CD4-positive, alpha-beta memory T cell (primary cell): ENCODE results near the gene LHX4. TPM values are rescaled to one million over a fixed set of nuclear protein-coding genes. Genes with fewer than 3 reads are reported as not detected.
A peak's percentile ranks its signal among the peaks of the same experiment; 100 is the strongest.

Source experiments
- CTCF ChIA-PET: fragments of 350-600 bp; sonication (Branson Sonifier 250); formaldehyde crosslinking; loops from one replicate; lab custom pipeline; 2021; ENCODE audit warnings: inconsistent platforms; ENCODE audit not compliant: partially characterized antibody; lab: Charles Lee
- POLR2A ChIA-PET: fragments of 350-600 bp; sonication (Branson Sonifier 250); formaldehyde crosslinking; loops from one replicate; lab custom pipeline; 2021; ENCODE audit not compliant: partially characterized antibody; lab: Charles Lee
- DNase-seq, 5 donors: peaks; one replicate each; pipeline versions ENCODE4 v3.0.0 to v3.0.0-alpha.2; 2020 to 2022; ENCODE audit warnings: mixed read lengths in 1 of 5
- H3K27ac ChIP-seq: one replicate; pipeline ENCODE4 v1.7.0; 2013; ENCODE audit warnings: low read depth, low read length
- H3K27me3 ChIP-seq: 2 replicates; pipeline ENCODE4 v1.7.0; 2013; ENCODE audit warnings: mild to moderate bottlenecking, low read length, moderate library complexity; ENCODE audit not compliant: insufficient read depth
- H3K36me3 ChIP-seq: 2 replicates; pipeline ENCODE4 v1.7.0; 2013; ENCODE audit warnings: mild to moderate bottlenecking, low read length, moderate library complexity; ENCODE audit not compliant: insufficient read depth
- H3K4me1 ChIP-seq: 2 replicates; pipeline ENCODE4 v1.7.0; 2013; ENCODE audit warnings: mild to moderate bottlenecking, low read length, moderate library complexity; ENCODE audit not compliant: insufficient read depth
- H3K4me3 ChIP-seq, 2 donors: one replicate each; pipeline ENCODE4 v1.7.0; 2013; ENCODE audit warnings: low read length in 2 of 2, mild to moderate bottlenecking in 1 of 2
- H3K9me3 ChIP-seq, 2 donors: one replicate each; pipeline ENCODE4 v1.7.0; 2013; ENCODE audit warnings: low read length in 2 of 2, control low read depth in 1 of 2; ENCODE audit not compliant: control insufficient read depth in 1 of 2
- H3K27ac Mint-ChIP-seq, 7 donors: one replicate each; pipeline ENCODE4 v1.8.0; 2020 to 2021; ENCODE audit warnings: mixed read lengths in 7 of 7, mild to moderate bottlenecking in 6 of 7, inconsistent platforms in 3 of 7, moderate library complexity in 3 of 7
- H3K27me3 Mint-ChIP-seq, 2 donors: one replicate each; pipeline ENCODE4 v1.8.0; 2020 to 2021; ENCODE audit warnings: mixed read lengths in 2 of 2
- H3K36me3 Mint-ChIP-seq, 2 donors: one replicate each; pipeline ENCODE4 v1.8.0; 2020 to 2021; ENCODE audit warnings: mixed read lengths in 2 of 2, inconsistent platforms in 1 of 2, mild to moderate bottlenecking in 1 of 2
- H3K4me1 Mint-ChIP-seq, 4 donors: one replicate each; pipeline ENCODE4 v1.8.0; 2020 to 2021; ENCODE audit warnings: mixed read lengths in 4 of 4, mild to moderate bottlenecking in 1 of 4
- H3K4me3 Mint-ChIP-seq, 8 donors: one replicate each; pipeline ENCODE4 v1.8.0; 2020 to 2021; ENCODE audit warnings: mixed read lengths in 8 of 8, mild to moderate bottlenecking in 7 of 8, moderate library complexity in 6 of 8, inconsistent platforms in 3 of 8
- H3K9me3 Mint-ChIP-seq, 8 donors: one replicate each; pipeline ENCODE4 v1.8.0; 2020 to 2021; ENCODE audit warnings: mixed read lengths in 8 of 8, mild to moderate bottlenecking in 5 of 8, inconsistent platforms in 3 of 8, moderate library complexity in 1 of 8
- intact Hi-C: fragments of 100-400 bp; cut with micrococcal nuclease; formaldehyde crosslinking; loops from one replicate; pipeline ENCODE4 v1.15.1; 2023
- polyA plus RNA-seq, 2 donors: library from polyadenylated mRNA; unstranded; fragments of 300-500 nt; fragmentation: Illumina TruSeq; gene quantifications; one replicate each; pipeline ENCODE4 v1.2.3, GENCODE V29; 2021
- total RNA-seq, 2 experiments: library from RNA; stranded (reverse); gene quantifications; one replicate each; pipeline ENCODE4 v1.2.3, GENCODE V29; 2021

LHX4 gene
- total and polyA plus RNA-seq, 4 experiments from 2014 or later: 0.25 TPM; not detected in 3

DNA sequence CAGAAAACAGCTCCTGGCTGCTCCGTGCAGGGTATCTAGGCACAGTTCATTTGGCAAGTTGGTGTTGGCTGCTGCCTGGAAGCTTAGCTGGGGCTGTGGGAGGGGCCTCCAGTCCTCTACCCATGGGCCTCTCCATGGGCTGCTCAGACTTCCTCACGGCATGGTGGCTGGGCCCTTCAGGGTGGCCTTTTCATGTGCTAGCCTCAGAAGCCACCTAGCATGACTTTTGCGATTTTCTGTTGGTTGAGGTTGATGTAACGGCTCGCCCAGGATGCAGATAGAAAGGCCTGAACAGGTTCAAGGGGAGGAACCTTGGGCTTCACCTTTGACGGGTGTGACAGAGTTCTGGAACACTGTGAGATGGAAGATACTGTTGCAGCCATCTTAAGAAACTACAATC lies 25.8 kb upstream of the LHX4 start:
- H3K36me3 ChIP-seq: no peaks in the 10 kb centered on the region
- no peak overlapping the region for H3K27ac ChIP-seq
- no peaks in the 10 kb centered on the region for H3K9me3 ChIP-seq
- H3K9me3 Mint-ChIP-seq: peaks cover 0 to 2% (median 0%) of the 10 kb centered on the region in 8 donors
- H3K27me3 Mint-ChIP-seq: no peaks in the 10 kb centered on the region
- DNase-seq: no peak
- intact Hi-C loops: no loop called here
- H3K27me3 ChIP-seq: no peaks in the 10 kb centered on the region
- H3K4me1 ChIP-seq: no peaks in the 10 kb centered on the region
- no peaks in the 10 kb centered on the region for H3K4me1 Mint-ChIP-seq
- no peak overlapping the region for H3K4me3 Mint-ChIP-seq
- POLR2A ChIA-PET: no interaction called here
- H3K36me3 Mint-ChIP-seq: no peaks in the 10 kb centered on the region
- CTCF ChIA-PET: no interaction called here
- no peak overlapping the region for H3K4me3 ChIP-seq
- no peak overlapping the region for H3K27ac Mint-ChIP-seq

DNA sequence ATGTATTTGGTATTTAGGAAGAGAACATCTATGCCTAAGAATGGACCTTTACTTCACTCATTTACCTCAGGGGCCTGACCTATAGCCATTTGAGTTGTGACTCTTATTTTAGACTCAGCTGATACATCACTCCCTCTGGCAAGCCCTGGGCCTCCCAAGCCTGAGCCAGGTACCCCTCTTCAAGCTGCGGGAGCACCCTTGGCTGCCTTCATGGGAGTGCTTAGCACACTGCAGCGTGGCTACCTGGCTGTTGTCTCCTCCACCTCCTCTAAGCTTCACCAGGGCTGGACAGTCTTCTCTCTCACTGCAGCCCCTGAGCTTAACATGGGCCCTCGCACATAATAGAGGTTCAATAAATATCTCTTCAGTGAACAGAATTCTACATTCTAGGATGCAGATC lies 23.5 kb upstream of the LHX4 start:
- intact Hi-C loops: no loop called here
- Mint-ChIP-seq H3K27me3 (peaks cover 0 to 5% of the 10 kb centered on the region in 2 donors), H3K9me3 (peaks cover 0 to 2% (median 0%) of the 10 kb centered on the region in 8 donors), H3K4me1 (no peaks in the 10 kb centered on the region), H3K27ac (peak overlapping the region in 1 of 7 donors; percentile 55), H3K36me3 (no peaks in the 10 kb centered on the region), H3K4me3 (no peak overlapping the region)
- no peaks in the 10 kb centered on the region for H3K4me1 ChIP-seq
- H3K27me3 ChIP-seq: no peaks in the 10 kb centered on the region
- H3K4me3 ChIP-seq: no peak overlapping the region
- DNase-seq: no peak
- POLR2A ChIA-PET: no interaction called here
- CTCF ChIA-PET: interaction anchor here (0.8 to 1.1 kb wide), 2 partner anchors 28 to 395 kb away, joined by 3 read pairs; no protein-coding TSS in a partner anchor
- H3K9me3 ChIP-seq: no peaks in the 10 kb centered on the region
- H3K36me3 ChIP-seq: no peaks in the 10 kb centered on the region
- H3K27ac ChIP-seq: no peak overlapping the region

DNA sequence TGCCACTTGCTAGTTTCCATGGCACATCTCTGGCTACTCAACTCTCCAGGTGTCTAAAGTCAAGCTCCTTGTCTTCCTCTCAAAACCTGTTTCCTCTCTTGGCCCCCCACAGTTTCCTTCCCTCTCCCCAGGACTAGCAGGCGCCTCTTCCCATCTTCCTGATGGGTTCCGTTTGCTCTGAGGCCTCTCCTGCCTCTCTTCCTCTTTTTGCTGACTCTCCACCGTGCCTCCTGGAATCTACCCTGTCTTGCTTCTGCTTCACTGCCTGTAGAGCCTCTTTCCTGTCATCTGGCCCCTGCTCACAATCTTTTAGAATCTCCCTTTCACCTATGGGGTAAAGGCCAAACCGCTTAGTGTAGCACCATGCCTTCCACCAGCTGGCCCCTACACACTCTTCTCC lies 21.8 kb upstream of the LHX4 start:
- H3K27me3 Mint-ChIP-seq: peaks cover 3 to 8% of the 10 kb centered on the region in 2 donors
- H3K27ac ChIP-seq: no peak overlapping the region
- no peak for DNase-seq

GRCh38 chr1:180210008-180210620 lies 19.9 kb upstream of the LHX4 start:
- intact Hi-C loops: no loop called here
- H3K27me3 Mint-ChIP-seq: peaks cover 3 to 8% of the 10 kb centered on the region in 2 donors
- H3K36me3 Mint-ChIP-seq: no peaks in the 10 kb centered on the region
- POLR2A ChIA-PET: no interaction called here
- no peaks in the 10 kb centered on the region for H3K27me3 ChIP-seq
- H3K4me3 Mint-ChIP-seq: no peak overlapping the region
- peaks cover 0 to 2% (median 0%) of the 10 kb centered on the region in 8 donors for H3K9me3 Mint-ChIP-seq
- H3K4me1 ChIP-seq: peaks cover 8% of the 10 kb centered on the region
- H3K27ac Mint-ChIP-seq: no peak overlapping the region
- H3K36me3 ChIP-seq: no peaks in the 10 kb centered on the region
- no peak for DNase-seq
- no peak overlapping the region for H3K27ac ChIP-seq
- H3K4me3 ChIP-seq: no peak overlapping the region
- peaks cover 7 to 11% (median 10%) of the 10 kb centered on the region in 4 donors for H3K4me1 Mint-ChIP-seq
- H3K9me3 ChIP-seq: no peaks in the 10 kb centered on the region
- CTCF ChIA-PET: no interaction called here

More for the DNA sequence above, 21.8 kb upstream of the LHX4 start:
- no peak overlapping the region for H3K4me3 ChIP-seq
- Mint-ChIP-seq H3K36me3 (no peaks in the 10 kb centered on the region), H3K4me1 (peaks cover under 1 to 3% (median 1%) of the 10 kb centered on the region in 4 donors), H3K9me3 (peaks cover 0 to 2% (median 0%) of the 10 kb centered on the region in 8 donors), H3K27ac (peak overlapping the region in 1 of 7 donors; percentile 11), H3K4me3 (no peak overlapping the region)
- intact Hi-C loops: no loop called here
- H3K27me3 ChIP-seq: no peaks in the 10 kb centered on the region
- no peaks in the 10 kb centered on the region for H3K9me3 ChIP-seq
- POLR2A ChIA-PET: no interaction called here
- CTCF ChIA-PET: no interaction called here
- no peaks in the 10 kb centered on the region for H3K36me3 ChIP-seq
- H3K4me1 ChIP-seq: peaks cover under 1% of the 10 kb centered on the region

GRCh38 chr1:180211156-180211859 lies 18.8 kb upstream of the LHX4 start:
- no peaks in the 10 kb centered on the region for H3K36me3 ChIP-seq
- peaks cover 3 to 8% of the 10 kb centered on the region in 2 donors for H3K27me3 Mint-ChIP-seq
- H3K4me1 Mint-ChIP-seq: peaks cover 7 to 11% (median 10%) of the 10 kb centered on the region in 4 donors
- ChIA-PET CTCF (no interaction called here), POLR2A (no interaction called here)
- no peaks in the 10 kb centered on the region for H3K27me3 ChIP-seq
- H3K4me3 Mint-ChIP-seq: no peak overlapping the region
- H3K4me1 ChIP-seq: peaks cover 8% of the 10 kb centered on the region
- no peak overlapping the region for H3K27ac ChIP-seq
- H3K9me3 Mint-ChIP-seq: peaks cover 0 to 2% (median 0%) of the 10 kb centered on the region in 8 donors
- no peak overlapping the region for H3K4me3 ChIP-seq
- no peaks in the 10 kb centered on the region for H3K36me3 Mint-ChIP-seq
- intact Hi-C loops: no loop called here
- no peaks in the 10 kb centered on the region for H3K9me3 ChIP-seq
- H3K27ac Mint-ChIP-seq: no peak overlapping the region
- DNase-seq: no peak

GRCh38 chr1:180211860-180212229 lies 18.2 kb upstream of the LHX4 start:
- no peak for DNase-seq
- H3K27me3 ChIP-seq: no peaks in the 10 kb centered on the region
- H3K27me3 Mint-ChIP-seq: peaks cover 3 to 8% of the 10 kb centered on the region in 2 donors
- H3K36me3 ChIP-seq: no peaks in the 10 kb centered on the region
- no peak overlapping the region for H3K4me3 ChIP-seq
- no peaks in the 10 kb centered on the region for H3K9me3 ChIP-seq
- H3K4me1 ChIP-seq: peaks cover 8% of the 10 kb centered on the region
- peaks cover 7 to 11% (median 10%) of the 10 kb centered on the region in 4 donors for H3K4me1 Mint-ChIP-seq
- H3K27ac ChIP-seq: no peak overlapping the region
- ChIA-PET POLR2A (no interaction called here), CTCF (no interaction called here)
- no peak overlapping the region for H3K27ac Mint-ChIP-seq
- intact Hi-C loops: no loop called here
- no peak overlapping the region for H3K4me3 Mint-ChIP-seq
- peaks cover 0 to 2% (median 0%) of the 10 kb centered on the region in 8 donors for H3K9me3 Mint-ChIP-seq
- no peaks in the 10 kb centered on the region for H3K36me3 Mint-ChIP-seq

GRCh38 chr1:180213401-180214170 lies 16.5 kb upstream of the LHX4 start:
- intact Hi-C loops: no loop called here
- CTCF ChIA-PET: interaction anchor here (0.9 to 1.1 kb wide), 3 partner anchors 11 to 32 kb away, joined by 3 to 4 read pairs (median 4); no protein-coding TSS in a partner anchor

More at GRCh38 chr1:180213401-180214170, 16.5 kb upstream of the LHX4 start:
- POLR2A ChIA-PET: no interaction called here
- Histone ChIP-seq H3K4me3 (peak overlapping the region in 1 of 2 donors; percentile 4), H3K9me3 (no peaks in the 10 kb centered on the region), H3K27ac (no peak overlapping the region), H3K4me1 (peaks cover 8% of the 10 kb centered on the region), H3K36me3 (no peaks in the 10 kb centered on the region), H3K27me3 (no peaks in the 10 kb centered on the region)
- Mint-ChIP-seq H3K9me3 (no peaks in the 10 kb centered on the region), H3K4me3 (peak overlapping the region; percentile 48 to 83 (median 68)), H3K36me3 (no peaks in the 10 kb centered on the region), H3K27me3 (peaks cover 3 to 8% of the 10 kb centered on the region in 2 donors), H3K27ac (peak overlapping the region in 6 of 7 donors; percentile 3 to 84 (median 24)), H3K4me1 (peaks cover 7 to 11% (median 10%) of the 10 kb centered on the region in 4 donors)
- DNase-seq: peak in 4 of 5 donors; percentile 30 to 40 (median 38)
